Thyroid gland (tissue), 4 donors: ENCODE measurements around the gene HSH2D.

Experiments used
- POLR2A ChIP-seq, 2 donors: fragments of 450-650 bp; IDR thresholded peaks; one replicate each; pipeline ENCODE4 v1.6.1; 2017; ENCODE audit warnings: antibody characterized with exemption in 2 of 2, mild to moderate bottlenecking in 2 of 2, moderate library complexity in 1 of 2
- TF ChIP-seq, protein P1 (sequence below), 6 experiments: fragments of 200-600 bp in 3 of 6; fragments of 450-650 bp in 3 of 6; sonication (generic) in 3 of 6; IDR thresholded peaks; one replicate each; pipeline ENCODE4 v1.5.1; 2016 to 2019; ENCODE audit warnings: antibody characterized with exemption in 6 of 6, mild to moderate bottlenecking in 2 of 6, inconsistent platforms in 1 of 6, moderate library complexity in 1 of 6

DNA sequence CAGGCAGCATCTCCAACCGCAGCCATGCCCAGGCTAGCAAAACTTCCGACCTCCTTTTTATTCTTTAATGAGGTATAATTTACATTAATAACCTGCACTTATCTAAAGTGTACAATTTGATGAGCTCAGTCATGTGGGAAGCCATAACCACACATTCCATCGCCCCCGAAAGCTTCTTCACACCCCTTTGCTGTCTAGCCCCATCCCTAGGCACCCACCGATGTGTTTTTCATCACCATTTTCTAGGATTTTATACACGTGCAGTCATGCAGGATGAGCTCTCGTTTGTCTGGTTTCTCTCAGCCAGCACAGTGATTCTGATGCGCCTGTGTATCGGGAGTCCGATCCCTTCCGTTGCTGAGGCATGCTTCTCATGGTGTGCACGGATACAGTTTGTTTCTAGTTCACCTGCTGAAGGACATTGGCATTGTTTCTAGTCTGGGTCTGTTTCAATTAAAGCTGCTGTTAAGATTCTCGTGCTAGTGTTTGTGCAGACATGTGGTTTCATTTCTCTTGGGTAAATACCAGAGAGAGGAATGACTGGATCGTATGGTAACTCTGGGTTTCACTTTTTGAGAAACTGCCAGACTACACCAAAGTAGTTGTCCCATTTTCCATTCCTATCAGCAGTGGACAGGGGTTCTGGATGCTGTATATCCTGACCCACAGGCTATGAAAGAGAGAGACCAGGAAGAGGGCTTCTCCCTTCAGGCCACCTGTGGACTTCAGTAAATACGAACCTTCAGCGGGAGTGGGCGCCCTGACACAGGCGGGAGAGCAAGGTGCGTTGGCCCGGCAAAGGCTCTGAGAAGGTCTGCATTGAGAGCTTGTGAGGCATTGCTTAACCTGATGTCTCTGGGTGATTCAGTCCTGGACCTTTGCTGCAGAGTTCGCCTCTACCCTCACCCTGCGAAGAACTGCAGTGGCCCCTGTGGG is 59.1 kb downstream of the HSH2D start:
- TF ChIP-seq, protein P1, sequence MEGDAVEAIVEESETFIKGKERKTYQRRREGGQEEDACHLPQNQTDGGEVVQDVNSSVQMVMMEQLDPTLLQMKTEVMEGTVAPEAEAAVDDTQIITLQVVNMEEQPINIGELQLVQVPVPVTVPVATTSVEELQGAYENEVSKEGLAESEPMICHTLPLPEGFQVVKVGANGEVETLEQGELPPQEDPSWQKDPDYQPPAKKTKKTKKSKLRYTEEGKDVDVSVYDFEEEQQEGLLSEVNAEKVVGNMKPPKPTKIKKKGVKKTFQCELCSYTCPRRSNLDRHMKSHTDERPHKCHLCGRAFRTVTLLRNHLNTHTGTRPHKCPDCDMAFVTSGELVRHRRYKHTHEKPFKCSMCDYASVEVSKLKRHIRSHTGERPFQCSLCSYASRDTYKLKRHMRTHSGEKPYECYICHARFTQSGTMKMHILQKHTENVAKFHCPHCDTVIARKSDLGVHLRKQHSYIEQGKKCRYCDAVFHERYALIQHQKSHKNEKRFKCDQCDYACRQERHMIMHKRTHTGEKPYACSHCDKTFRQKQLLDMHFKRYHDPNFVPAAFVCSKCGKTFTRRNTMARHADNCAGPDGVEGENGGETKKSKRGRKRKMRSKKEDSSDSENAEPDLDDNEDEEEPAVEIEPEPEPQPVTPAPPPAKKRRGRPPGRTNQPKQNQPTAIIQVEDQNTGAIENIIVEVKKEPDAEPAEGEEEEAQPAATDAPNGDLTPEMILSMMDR (IDR thresholded peaks at IDR 0.05) = no peak
- TF ChIP-seq POLR2A (IDR thresholded peaks at IDR 0.05) = no peak
